Neuron (in vitro differentiated cells): ENCODE results near the gene NRG3.

Experiments
- H2AFZ ChIP-seq: one replicate; pipeline ENCODE4 v1.6.1; 2013; ENCODE audit warnings: low read depth, mild to moderate bottlenecking, inconsistent platforms, low read length, moderate library complexity
- H3K27me3 ChIP-seq: one replicate; pipeline ENCODE4 v1.6.1; 2013; ENCODE audit warnings: low read length; ENCODE audit not compliant: insufficient read depth
- H3K36me3 ChIP-seq: one replicate; pipeline ENCODE4 v1.6.1; 2013; ENCODE audit warnings: low read length; ENCODE audit not compliant: insufficient read depth
- H3K4me1 ChIP-seq: one replicate; pipeline ENCODE4 v1.6.1; 2013; ENCODE audit warnings: low read length; ENCODE audit not compliant: insufficient read depth
- H3K4me3 ChIP-seq: 2 replicates; pipeline ENCODE4 v1.5.1; 2013; ENCODE audit warnings: mild to moderate bottlenecking, low read length, moderate library complexity
- H3K9me3 ChIP-seq: one replicate; pipeline ENCODE4 v1.6.1; 2013; ENCODE audit warnings: low read length

Gene NRG3

DNA sequence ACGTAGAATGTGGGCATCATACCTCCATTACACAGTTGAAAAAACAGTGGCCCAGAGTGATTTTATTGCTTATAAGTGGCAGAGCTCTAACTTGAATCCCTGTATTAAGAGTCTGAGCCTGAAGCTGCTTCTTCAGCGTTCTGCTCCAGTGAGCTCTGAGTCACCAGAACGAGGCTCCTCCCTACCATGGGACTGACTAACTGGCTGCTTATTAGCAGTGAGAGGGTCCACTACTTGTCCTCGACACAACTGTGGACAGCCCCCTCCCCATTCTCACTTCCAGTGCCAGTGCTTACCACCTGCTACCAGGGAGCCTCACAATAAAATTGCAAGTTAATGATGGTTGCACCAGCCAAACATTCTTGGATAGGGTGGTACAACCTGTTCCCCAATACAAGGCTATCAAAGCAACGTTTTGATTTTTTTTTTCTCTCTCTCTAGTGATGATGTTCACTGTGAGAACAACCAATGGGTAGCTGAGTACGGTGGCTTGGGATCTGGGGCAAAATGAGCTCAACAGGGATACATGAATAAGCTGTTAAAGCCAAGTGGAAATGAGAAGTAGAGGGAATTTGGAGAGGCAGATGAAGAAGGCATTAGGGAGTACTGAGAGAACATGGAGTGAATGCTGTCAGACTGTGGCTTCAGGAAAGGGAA lies 2.7 kb upstream of the NRG3 start:
- H3K27me3 ChIP-seq, result no peaks in the 10 kb centered on the region
- no peaks in the 10 kb centered on the region for H3K36me3 ChIP-seq
- H2AFZ ChIP-seq, result no peak overlapping the region
- H3K4me1 ChIP-seq, result peaks cover 6% of the 10 kb centered on the region
- no peak overlapping the region for H3K4me3 ChIP-seq
- no peaks in the 10 kb centered on the region for H3K9me3 ChIP-seq

DNA sequence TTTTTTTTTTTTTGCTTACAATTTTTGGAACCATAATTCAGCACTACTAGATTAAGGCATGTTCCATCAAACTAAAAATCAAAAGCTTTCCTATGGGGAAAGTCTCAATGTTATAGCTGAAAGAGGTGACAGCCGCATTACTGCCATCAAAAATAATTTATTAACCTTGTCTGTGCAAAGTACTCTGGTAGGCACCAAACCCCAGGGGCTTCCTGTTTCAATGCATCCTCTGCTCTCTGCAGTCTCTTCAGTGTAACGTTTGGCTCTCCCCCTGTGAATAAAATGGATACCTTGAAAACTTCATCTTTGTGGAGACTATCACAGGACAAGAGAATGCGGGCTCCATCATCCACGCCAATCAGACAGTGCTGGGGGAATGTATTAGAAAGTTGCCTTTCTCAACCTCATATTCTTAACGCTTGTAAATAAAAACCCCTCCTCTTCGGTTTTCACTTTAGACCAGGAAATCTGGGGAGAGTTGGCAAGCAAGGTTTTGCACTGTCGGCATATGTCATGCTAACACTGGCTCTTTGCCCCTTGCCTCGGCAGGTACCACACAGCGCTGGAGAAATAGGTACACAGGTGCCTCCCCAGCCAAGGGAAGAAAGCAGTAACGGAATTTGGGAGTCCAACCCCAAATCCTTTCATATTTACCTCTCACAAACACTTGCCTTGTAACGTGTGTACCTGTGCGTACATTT lies 1.6 kb upstream of the NRG3 start:
- Histone ChIP-seq H3K4me1 (peaks cover 13% of the 10 kb centered on the region), H2AFZ (no peak overlapping the region), H3K27me3 (no peaks in the 10 kb centered on the region), H3K36me3 (no peaks in the 10 kb centered on the region), H3K4me3 (peak overlapping the region; percentile 81), H3K9me3 (no peaks in the 10 kb centered on the region)

DNA sequence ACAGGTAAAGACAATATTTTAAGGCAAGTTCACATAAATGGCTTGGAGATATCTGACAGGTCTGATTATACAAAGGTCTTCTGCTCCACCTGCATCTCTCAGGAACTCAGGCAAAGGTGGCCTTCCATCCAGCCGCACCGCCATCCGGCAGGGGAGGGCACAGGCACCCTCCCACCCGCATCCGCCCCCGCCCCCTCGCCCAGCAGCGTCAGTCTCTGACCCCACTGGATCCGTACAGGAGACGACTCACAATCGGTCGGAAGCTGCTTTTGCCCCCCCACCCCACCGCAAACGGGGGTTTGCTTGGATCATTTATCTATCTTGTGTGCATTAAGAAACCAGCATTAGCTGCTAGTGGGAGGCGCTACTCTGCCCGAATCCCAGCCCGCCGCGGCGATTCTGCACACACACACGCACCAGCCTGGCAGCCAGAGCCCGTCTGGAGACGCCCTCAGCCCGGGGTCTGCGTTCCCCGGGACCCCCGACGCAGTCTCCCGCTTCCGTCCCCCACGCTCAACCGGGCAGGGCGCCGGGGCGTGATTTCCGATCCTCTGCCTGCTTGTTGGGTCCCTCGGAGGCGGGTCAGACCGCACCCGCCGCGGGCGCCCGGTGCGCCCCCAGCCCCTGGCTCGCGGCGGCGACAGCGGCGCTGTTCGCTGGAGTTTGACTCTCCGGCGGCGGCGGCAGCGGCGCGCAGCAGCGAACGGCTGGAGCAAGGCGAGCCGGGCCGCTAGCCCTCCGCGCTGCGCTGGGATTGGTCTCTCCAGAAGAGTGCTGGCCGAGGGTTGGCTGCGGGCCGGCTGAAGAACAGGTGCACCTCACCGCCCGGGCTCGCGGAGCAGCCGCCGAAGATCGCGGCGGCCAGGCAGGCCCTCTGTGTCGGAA lies 820 bp upstream of the NRG3 start:
- Histone ChIP-seq H3K4me1 (peaks cover 21% of the 10 kb centered on the region), H3K9me3 (no peaks in the 10 kb centered on the region), H3K36me3 (no peaks in the 10 kb centered on the region), H3K4me3 (peak overlapping the region; percentile 81), H3K27me3 (no peaks in the 10 kb centered on the region), H2AFZ (peak overlapping the region; percentile 92)

DNA sequence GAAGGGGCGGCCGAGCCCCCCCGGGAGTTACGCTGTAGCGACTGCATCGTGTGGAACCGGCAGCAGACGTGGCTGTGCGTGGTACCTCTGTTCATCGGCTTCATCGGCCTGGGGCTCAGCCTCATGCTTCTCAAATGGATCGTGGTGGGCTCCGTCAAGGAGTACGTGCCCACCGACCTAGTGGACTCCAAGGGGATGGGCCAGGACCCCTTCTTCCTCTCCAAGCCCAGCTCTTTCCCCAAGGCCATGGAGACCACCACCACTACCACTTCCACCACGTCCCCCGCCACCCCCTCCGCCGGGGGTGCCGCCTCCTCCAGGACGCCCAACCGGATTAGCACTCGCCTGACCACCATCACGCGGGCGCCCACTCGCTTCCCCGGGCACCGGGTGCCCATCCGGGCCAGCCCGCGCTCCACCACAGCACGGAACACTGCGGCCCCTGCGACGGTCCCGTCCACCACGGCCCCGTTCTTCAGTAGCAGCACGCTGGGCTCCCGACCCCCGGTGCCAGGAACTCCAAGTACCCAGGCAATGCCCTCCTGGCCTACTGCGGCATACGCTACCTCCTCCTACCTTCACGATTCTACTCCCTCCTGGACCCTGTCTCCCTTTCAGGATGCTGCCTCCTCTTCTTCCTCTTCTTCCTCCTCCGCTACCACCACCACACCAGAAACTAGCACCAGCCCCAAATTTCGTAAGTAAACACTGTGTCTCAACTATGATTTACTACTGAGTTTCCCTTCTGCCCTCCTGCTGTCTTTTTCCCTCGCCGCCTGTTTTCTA lies 666 bp downstream of the NRG3 start:
- Histone ChIP-seq H3K4me3 (peak overlapping the region; percentile 66), H3K36me3 (no peaks in the 10 kb centered on the region), H2AFZ (peak overlapping the region; percentile 12), H3K9me3 (no peaks in the 10 kb centered on the region), H3K4me1 (peaks cover 23% of the 10 kb centered on the region), H3K27me3 (no peaks in the 10 kb centered on the region)

DNA sequence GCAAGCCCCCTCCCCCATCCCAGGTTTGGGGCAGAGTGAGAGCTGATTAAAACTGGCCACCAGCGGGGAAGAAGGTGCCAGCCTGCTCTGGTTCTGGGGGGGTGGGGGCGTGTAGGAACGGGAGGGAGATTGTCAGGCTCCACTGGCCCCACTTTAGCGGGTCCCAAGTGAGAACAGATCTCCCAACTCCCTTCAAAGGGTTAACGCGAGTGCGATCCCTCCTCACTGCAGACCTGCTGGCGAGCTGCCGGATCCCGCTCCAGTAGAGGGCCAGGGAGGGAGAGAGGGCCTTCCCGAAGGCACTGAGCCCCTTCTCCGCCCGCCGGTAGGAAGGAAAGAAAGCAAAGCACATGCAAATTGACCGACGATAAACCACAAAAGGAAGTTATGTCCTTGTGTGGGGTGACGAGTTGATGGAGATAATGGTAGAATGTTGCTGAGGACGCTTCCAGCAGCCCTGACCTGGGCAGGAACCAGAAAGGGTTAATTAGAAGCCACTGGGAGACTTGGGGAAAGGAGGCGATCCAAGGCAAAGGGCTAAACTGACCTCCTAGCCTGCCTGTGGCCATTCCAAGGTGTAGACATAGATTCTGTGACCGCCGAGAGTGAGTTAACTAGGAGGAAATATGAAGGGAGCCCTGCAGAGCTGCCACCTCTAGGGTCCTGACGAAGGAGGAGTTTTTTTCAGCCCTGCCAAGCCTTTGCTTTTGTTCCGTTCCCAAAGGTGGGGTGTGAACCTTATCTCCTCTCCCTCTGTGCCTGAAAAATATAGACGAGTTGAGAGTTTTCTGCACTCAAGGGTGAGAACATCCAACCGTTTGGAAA lies 1.5 kb downstream of the NRG3 start:
- H3K27me3 ChIP-seq, result no peaks in the 10 kb centered on the region
- H3K36me3 ChIP-seq, result no peaks in the 10 kb centered on the region
- H2AFZ ChIP-seq, result no peak overlapping the region
- H3K4me1 ChIP-seq, result peaks cover 23% of the 10 kb centered on the region
- peak overlapping the region; percentile 66 for H3K4me3 ChIP-seq
- no peaks in the 10 kb centered on the region for H3K9me3 ChIP-seq

DNA sequence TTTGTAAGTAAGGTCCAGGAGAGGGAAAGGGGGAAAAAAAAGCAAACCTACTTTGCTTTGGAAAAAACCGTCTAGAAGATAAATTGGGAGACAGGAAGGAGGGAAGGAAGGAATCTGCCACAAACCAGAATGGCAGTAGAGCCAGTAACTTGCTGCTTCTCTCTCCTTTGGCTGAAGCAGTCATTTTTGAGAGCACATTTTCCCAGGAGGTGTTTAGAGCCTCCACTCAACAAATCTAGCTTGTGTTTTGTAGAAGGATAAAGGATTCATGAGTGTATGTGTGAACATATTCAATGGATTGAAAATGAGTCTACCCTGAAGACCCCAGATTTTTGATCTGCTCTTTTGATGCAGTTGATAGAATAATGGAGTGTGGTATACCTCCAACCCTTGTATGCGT lies 2.6 kb downstream of the NRG3 start:
- Histone ChIP-seq H3K4me1 (peaks cover 23% of the 10 kb centered on the region), H3K36me3 (no peaks in the 10 kb centered on the region), H3K27me3 (no peaks in the 10 kb centered on the region), H3K9me3 (no peaks in the 10 kb centered on the region), H3K4me3 (peak overlapping the region; percentile 66), H2AFZ (no peak overlapping the region)

DNA sequence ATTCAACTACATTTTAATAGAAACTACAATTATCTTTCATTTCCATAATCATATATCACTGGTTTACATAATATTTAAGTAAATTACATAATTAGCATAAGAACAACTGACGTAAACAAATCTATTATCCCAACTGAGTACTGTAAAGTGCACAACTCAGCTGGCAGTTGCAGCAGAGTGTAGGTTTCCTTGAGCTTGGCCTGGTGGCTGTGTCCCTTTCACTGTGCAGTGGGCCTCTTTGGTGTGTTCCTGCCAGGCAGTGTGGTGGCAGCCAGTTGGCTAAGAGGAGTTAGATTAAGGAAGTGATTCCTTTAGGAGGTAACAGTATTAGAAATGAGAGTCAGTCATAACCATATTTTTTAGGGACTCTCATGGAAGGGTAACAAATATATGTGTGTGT lies 7.0 kb downstream of the NRG3 start:
- Histone ChIP-seq H3K9me3 (no peaks in the 10 kb centered on the region), H3K4me1 (peaks cover 17% of the 10 kb centered on the region), H2AFZ (no peak overlapping the region), H3K27me3 (no peaks in the 10 kb centered on the region), H3K4me3 (no peak overlapping the region), H3K36me3 (no peaks in the 10 kb centered on the region)

DNA sequence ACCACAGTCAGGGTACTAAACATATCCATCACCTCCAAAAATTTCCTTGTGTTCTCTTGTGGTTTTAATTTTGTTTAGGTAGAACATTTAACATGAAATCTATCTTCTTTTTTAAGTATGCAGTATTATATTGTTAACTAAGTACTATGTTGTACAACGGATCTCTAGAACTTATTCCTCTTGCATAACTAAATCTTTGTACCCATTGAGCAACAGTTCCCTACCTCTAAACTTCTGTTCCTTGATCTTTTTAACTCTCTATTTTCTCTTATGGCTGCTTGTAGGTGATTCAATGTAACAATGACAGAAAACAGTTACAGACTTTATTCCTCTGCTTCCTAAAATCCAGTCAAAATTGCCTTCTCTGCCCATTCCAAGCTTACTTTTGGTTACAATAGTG lies 9.9 kb downstream of the NRG3 start:
- no peak overlapping the region for H2AFZ ChIP-seq
- peaks cover 3% of the 10 kb centered on the region for H3K4me1 ChIP-seq
- H3K27me3 ChIP-seq, result no peaks in the 10 kb centered on the region
- no peaks in the 10 kb centered on the region for H3K36me3 ChIP-seq
- no peaks in the 10 kb centered on the region for H3K9me3 ChIP-seq
- no peak overlapping the region for H3K4me3 ChIP-seq

DNA sequence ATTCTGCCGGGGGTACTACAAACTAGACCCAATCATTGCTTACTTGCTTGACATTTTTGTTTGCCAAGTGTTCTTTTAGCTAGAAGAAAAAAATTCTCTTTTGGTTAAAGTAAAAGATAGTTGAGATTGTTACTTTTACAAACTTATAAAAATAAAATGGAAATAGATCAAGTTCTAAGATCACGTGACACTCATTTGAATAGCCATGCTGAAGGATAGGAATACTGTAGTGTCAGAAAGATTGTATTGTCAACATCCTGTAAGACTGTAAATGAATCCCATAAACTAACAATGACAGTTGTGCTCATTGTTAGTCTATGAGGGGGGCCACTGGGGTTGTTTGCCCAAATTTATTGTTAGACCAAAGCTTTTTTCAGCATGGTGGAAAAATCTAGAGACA lies 10.5 kb downstream of the NRG3 start:
- peaks cover 3% of the 10 kb centered on the region for H3K4me1 ChIP-seq
- no peaks in the 10 kb centered on the region for H3K36me3 ChIP-seq
- no peaks in the 10 kb centered on the region for H3K27me3 ChIP-seq
- no peaks in the 10 kb centered on the region for H3K9me3 ChIP-seq
- no peak overlapping the region for H2AFZ ChIP-seq
- H3K4me3 ChIP-seq, result no peak overlapping the region

DNA sequence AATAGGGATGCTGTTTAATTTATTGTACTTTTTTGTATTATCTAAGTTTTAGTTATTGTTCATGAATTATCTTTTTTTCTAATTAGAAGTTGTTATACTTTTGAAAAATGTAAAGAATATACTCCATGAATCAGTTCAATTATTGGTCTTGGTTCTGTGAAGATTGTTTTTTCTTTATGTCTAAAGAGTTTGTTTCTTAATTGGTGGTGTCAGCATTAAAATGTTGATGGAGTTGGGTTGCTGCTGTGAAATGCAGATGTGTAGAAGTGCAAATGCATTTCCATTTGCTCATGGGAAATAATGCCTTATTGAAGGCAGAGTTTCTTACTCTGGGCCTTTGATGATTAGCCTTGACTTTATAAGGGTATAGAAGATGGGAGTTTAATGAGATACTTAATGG lies 11.9 kb downstream of the NRG3 start:
- Histone ChIP-seq H3K27me3 (no peaks in the 10 kb centered on the region), H3K9me3 (no peaks in the 10 kb centered on the region), H2AFZ (no peak overlapping the region), H3K4me3 (no peak overlapping the region), H3K36me3 (no peaks in the 10 kb centered on the region), H3K4me1 (peaks cover 3% of the 10 kb centered on the region)

DNA sequence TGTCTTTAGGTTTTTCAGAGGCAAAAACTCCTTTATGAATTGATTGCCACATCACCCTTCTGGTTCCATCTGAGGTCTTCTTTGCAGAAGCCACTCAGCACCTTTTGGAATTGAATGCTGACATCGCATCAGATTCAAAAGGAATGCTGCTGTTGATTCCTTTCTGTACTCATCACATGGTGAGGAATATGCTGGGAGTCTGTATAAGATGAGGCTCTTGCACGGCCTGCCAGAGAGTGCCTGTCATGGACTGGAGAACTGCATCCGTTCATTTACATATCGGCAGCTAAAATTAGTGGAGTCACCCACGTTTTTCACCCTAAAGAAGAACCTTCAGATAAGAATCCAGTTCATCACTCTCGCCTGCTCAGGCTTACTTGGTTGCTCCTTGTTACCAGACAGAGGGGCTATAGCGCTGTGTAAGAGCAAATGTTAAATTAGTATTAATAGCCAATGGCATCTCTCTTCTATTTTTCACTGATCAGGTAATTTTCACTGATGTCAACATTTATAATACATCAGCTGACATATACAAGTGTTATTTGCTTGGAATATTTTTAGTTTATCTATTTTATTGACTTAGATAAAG lies 14.3 kb downstream of the NRG3 start:
- Histone ChIP-seq H3K36me3 (no peaks in the 10 kb centered on the region), H2AFZ (no peak overlapping the region), H3K4me1 (peaks cover 3% of the 10 kb centered on the region), H3K4me3 (no peak overlapping the region), H3K9me3 (no peaks in the 10 kb centered on the region), H3K27me3 (no peaks in the 10 kb centered on the region)

DNA sequence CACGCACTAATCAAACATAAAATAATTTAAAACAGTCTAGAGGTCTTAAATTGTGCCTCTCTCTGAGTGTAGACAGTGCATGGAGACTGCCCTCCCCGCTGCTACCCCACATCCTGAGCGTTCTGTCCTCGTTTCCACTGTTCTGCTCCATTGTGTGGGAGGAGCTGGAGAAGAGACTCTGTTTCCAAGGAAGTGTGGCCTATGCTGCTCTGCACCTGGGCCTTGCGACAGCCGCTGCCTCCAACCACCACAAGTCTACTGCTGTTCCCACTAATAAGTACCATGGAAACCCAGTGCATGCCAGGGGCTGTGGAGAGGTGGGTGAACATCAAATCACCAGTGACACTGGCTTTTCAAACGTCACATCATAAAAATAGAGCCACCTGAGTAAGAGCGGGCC lies 19.6 kb downstream of the NRG3 start:
- no peaks in the 10 kb centered on the region for H3K27me3 ChIP-seq
- H3K9me3 ChIP-seq, result no peaks in the 10 kb centered on the region
- H3K4me3 ChIP-seq, result no peak overlapping the region
- no peaks in the 10 kb centered on the region for H3K36me3 ChIP-seq
- H3K4me1 ChIP-seq, result no peaks in the 10 kb centered on the region
- H2AFZ ChIP-seq, result no peak overlapping the region
